ENCODE data around the gene CDC42EP5. TPM values are rescaled to one million over a fixed set of nuclear protein-coding genes. Genes with fewer than 3 reads are reported as not detected.

CDC42EP5 gene
- total RNA-seq, 6 experiments from 2014 or later, result 45.9 to 70.5 (median 56.9) TPM

GRCh38 chr19:54459282-54460229, 13.5 kb downstream of the CDC42EP5 start:
- H3K27ac Mint-ChIP-seq, result peak overlapping the region; percentile 68
- DNase-seq, result no peak

GRCh38 chr19:54458648-54459281, 14.3 kb downstream of the CDC42EP5 start:
- Mint-ChIP-seq H3K4me3 (no peak overlapping the region), H3K27me3 (ENCODE audit: insufficient read depth) (peaks cover 28% of the 10 kb centered on the region), H3K4me1 (ENCODE audit: low read depth) (peaks cover 24% of the 10 kb centered on the region), H3K36me3 (ENCODE audit: low read depth) (peaks cover 37% of the 10 kb centered on the region), H3K27ac (peak overlapping the region; percentile 61), H3K9me3 (peaks cover 3% of the 10 kb centered on the region; the same call in 1 of the 2 replicates)
- DNase-seq, result no peak
- TF ChIP-seq CTCF (IDR thresholded peaks at IDR 0.05), result no peak

More at GRCh38 chr19:54459282-54460229, 13.5 kb downstream of the CDC42EP5 start:
- Mint-ChIP-seq H3K27me3 (ENCODE audit: insufficient read depth) (peaks cover 36% of the 10 kb centered on the region), H3K9me3 (peaks cover 9% of the 10 kb centered on the region), H3K4me1 (ENCODE audit: low read depth) (peaks cover 32% of the 10 kb centered on the region), H3K4me3 (no peak overlapping the region; the same call in 1 of the 2 replicates), H3K36me3 (ENCODE audit: low read depth) (peaks cover 38% of the 10 kb centered on the region)
- no peak for TF ChIP-seq CTCF (IDR thresholded peaks at IDR 0.05)

- H3K4me3 Mint-ChIP-seq, result no peak overlapping the region
- H3K27ac Mint-ChIP-seq, result 0 out of 2 replicates have a peak overlapping the region, but pooled peaks have one; percentile 11
- H3K36me3 Mint-ChIP-seq (ENCODE audit: low read depth), result peaks cover 43% of the 10 kb centered on the region
- no peaks in the 10 kb centered on the region for H3K9me3 Mint-ChIP-seq
- TF ChIP-seq CTCF (IDR thresholded peaks at IDR 0.05), result no peak
- peaks cover 25% of the 10 kb centered on the region for H3K4me1 Mint-ChIP-seq (ENCODE audit: low read depth)
- DNase-seq, result no peak
- peaks cover 29% of the 10 kb centered on the region for H3K27me3 Mint-ChIP-seq (ENCODE audit: insufficient read depth)
These were observed 15.1 kb downstream of the CDC42EP5 start for GRCh38 chr19:54457773-54458647.

GRCh38 chr19:54456423-54457373, 16.4 kb downstream of the CDC42EP5 start:
- peaks cover 25% of the 10 kb centered on the region for H3K4me1 Mint-ChIP-seq (ENCODE audit: low read depth)
- TF ChIP-seq CTCF (IDR thresholded peaks at IDR 0.05), result no peak
- no peak for DNase-seq
- peaks cover 26% of the 10 kb centered on the region for H3K27me3 Mint-ChIP-seq (ENCODE audit: insufficient read depth)
- no peak overlapping the region for H3K27ac Mint-ChIP-seq
- H3K9me3 Mint-ChIP-seq, result no peaks in the 10 kb centered on the region
- H3K4me3 Mint-ChIP-seq, result no peak overlapping the region
- H3K36me3 Mint-ChIP-seq (ENCODE audit: low read depth), result peaks cover 48% of the 10 kb centered on the region

Data from HFFc6 (cell line).